Erythroblast (primary cell): ENCODE data around the gene DCPS.

Source experiments
- GATA1 ChIP-seq: IDR thresholded peaks from 2 replicates; pipeline ENCODE4 v1.6.1; 2011; ENCODE audit warnings: low read depth, mild to moderate bottlenecking, control low read depth, low read length, moderate library complexity
- POLR2A ChIP-seq: IDR thresholded peaks from 2 replicates; pipeline ENCODE4 v1.6.1; 2011; ENCODE audit warnings: mild to moderate bottlenecking, low read length

DNA sequence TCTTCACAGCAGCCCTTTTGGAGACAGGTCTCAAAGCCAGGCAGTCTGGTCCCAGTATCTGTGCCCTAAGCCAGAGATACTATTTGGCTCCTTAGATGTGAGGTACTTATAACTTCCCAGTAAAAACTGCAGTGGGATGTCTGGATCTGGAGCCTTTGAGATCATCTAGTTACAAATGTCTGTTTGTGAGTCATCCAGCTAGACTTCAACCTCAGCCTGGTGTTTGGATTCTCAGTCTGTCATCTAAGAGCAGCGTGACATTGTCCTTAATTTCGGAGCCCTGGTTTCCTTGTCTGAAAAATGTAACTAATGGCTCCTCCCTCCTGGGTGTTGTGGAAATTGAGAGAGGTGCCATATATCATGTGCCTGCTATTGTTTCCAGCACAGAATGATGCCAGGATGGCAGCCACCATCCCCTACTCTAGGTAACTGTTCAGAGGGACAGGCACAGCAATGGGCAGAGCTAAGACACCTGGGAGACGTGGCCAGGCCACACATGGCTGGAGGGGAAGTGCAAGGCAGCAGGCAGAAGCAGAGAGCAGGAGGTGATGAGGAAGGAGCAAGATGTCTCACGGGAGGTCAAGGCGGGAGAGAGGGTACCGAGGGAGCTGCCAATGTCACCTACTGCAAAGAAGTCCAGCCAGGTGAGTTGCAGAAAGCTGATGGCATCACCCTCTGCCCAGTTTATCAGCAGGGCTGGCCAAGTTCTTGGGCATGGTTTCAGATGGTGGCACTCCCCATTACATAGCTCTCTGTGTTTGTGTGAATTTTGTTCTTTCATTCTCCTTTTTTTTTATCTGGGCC is 31.0 kb downstream of the DCPS start:
- no peak for TF ChIP-seq POLR2A
- TF ChIP-seq GATA1, result no peak
